Kidney capillary endothelial cell (primary cell): Measurements from ENCODE around the gene KIF1C.
"Not testable (repeated sequence)": the region's sequence is repeated elsewhere in the genome, so short reads cannot be mapped to it uniquely, and the experiment has no call there.

Experiments used
- DNase-seq: peaks from one replicate; pipeline ENCODE4 v3.0.0-alpha.2; 2018; ENCODE audit warnings: low spot score

Gene KIF1C

GRCh38 chr17:5045496-5045895, 47.7 kb downstream of the KIF1C start:
- DNase-seq = no peak

- DNase-seq = no peak
Measured at GRCh38 chr17:5047446-5047845, 49.7 kb downstream of the KIF1C start.

GRCh38 chr17:5049314-5049841, 51.6 kb downstream of the KIF1C start:
- DNase-seq = peak; percentile 23

GRCh38 chr17:5050278-5050677, 52.5 kb downstream of the KIF1C start:
- no peak for DNase-seq

- DNase-seq = no peak
Measured at GRCh38 chr17:5055543-5055942, 57.8 kb downstream of the KIF1C start.

GRCh38 chr17:5065227-5065744, 67.5 kb downstream of the KIF1C start:
- no peak for DNase-seq

- DNase-seq = no peak
Measured at GRCh38 chr17:5068236-5068635, 70.5 kb downstream of the KIF1C start.

- no peak for DNase-seq
Measured at GRCh38 chr17:5069724-5070123, 72.0 kb downstream of the KIF1C start.

GRCh38 chr17:5075472-5075871, 77.7 kb downstream of the KIF1C start:
- DNase-seq = not testable (repeated sequence)

GRCh38 chr17:5077275-5077674, 79.5 kb downstream of the KIF1C start:
- DNase-seq = not testable (repeated sequence)

- DNase-seq = no peak
Measured at GRCh38 chr17:5077781-5078105, 80.0 kb downstream of the KIF1C start.
